Stomach (tissue), 9 donors: ENCODE data around the gene IGF1R. TPM values are rescaled to one million over a fixed set of nuclear protein-coding genes. Genes with fewer than 3 reads are reported as not detected.

Experiments
- DNase-seq, 2 donors: peaks; one replicate each; pipeline versions ENCODE4 v3.0.0 to v3.0.0-alpha.2; 2013 to 2019
- H3K27ac ChIP-seq, 5 donors: fragments of 200-600 bp in 4 of 5; sonication (generic) in 4 of 5; one replicate each; pipeline ENCODE4 v1.5.1; 2013 to 2019; ENCODE audit warnings: mild to moderate bottlenecking in 1 of 5, moderate library complexity in 1 of 5
- H3K27me3 ChIP-seq, 3 donors: fragments of 200-600 bp; sonication (generic); one replicate each; pipeline ENCODE4 v1.5.1; 2017 to 2019; ENCODE audit warnings: mixed run types in 1 of 3
- H3K36me3 ChIP-seq, 4 donors: fragments of 200-600 bp; sonication (generic); 1 replicate in 3 of 4; 2 replicates in 1 of 4; pipeline ENCODE4 v1.5.1; 2016 to 2019
- H3K4me1 ChIP-seq, 4 donors: fragments of 200-600 bp; sonication (generic); one replicate each; pipeline ENCODE4 v1.5.1; 2016 to 2019
- H3K4me3 ChIP-seq, 4 donors: fragments of 200-600 bp; sonication (generic) in 3 of 4; one replicate each; pipeline ENCODE4 v1.5.1; 2016 to 2019; ENCODE audit warnings: mild to moderate bottlenecking in 1 of 4
- H3K9me3 ChIP-seq, 4 donors: fragments of 200-600 bp; sonication (generic); one replicate each; pipeline ENCODE4 v1.5.1; 2016 to 2019
- CTCF ChIP-seq, 7 experiments: fragments of 450-650 bp in 4 of 7; fragments of 200-600 bp in 3 of 7; sonication (generic) in 3 of 7; IDR thresholded peaks; one replicate each; pipeline ENCODE4 v1.5.1; 2016 to 2019; ENCODE audit warnings: antibody characterized with exemption in 7 of 7, control low read depth in 2 of 7, mild to moderate bottlenecking in 1 of 7
- EP300 ChIP-seq: sonication (generic); formaldehyde crosslinking; IDR thresholded peaks from one replicate; pipeline ENCODE4 v1.6.1; 2017; ENCODE audit warnings: antibody characterized with exemption
- POLR2A ChIP-seq, 4 donors: fragments of 450-650 bp; IDR thresholded peaks; one replicate each; pipeline ENCODE4 v1.6.1; 2016; ENCODE audit warnings: antibody characterized with exemption in 4 of 4, control low read depth in 2 of 4, mild to moderate bottlenecking in 1 of 4, moderate library complexity in 1 of 4
- POLR2AphosphoS5 ChIP-seq, 3 donors: sonication (generic); formaldehyde crosslinking; IDR thresholded peaks; one replicate each; pipeline ENCODE4 v1.6.1; 2016; ENCODE audit warnings: antibody characterized with exemption in 3 of 3
- WGBS, 5 donors: extraction: QIAGEN DNeasy Blood & Tissue Kit in 3 of 5; methylation state at CpG; one replicate each; pipeline versions ENCODE4 v1.1.5 to v1.1.7; 2013 to 2018; 5-methylcytosine and 5-hydroxymethylcytosine counted together
- intact Hi-C: fragments of 100-400 bp; cut with DNase I; formaldehyde crosslinking; loops from one replicate; pipeline ENCODE4 v1.15.1; 2023; ENCODE audit warnings: low total_unique reads
- polyA plus RNA-seq, 3 donors: library from polyadenylated mRNA; stranded (reverse); fragments of 200-250 nt; gene quantifications; one replicate each; pipeline ENCODE4 v1.2.3, GENCODE V29; 2013
- total RNA-seq, 5 donors: library from RNA; depleted of rRNA; stranded (reverse); fragments of >200 nt; gene quantifications; one replicate each; pipeline versions ENCODE4 v1.1.0 to v1.2.3, GENCODE V29; 2014 to 2016
- donor health status: healthy with polysubstance abuse.
- donor health status: Bipolar disorder and iron deficiency.
- donor health status: healthy.

IGF1R gene
- total and polyA plus RNA-seq, 8 donors, result 2.3 to 131 (median 42.8) TPM

- DNase-seq, result no peak
- Histone ChIP-seq H3K4me3 (no peak overlapping the region), H3K9me3 (no peaks in the 10 kb centered on the region), H3K4me1 (peaks cover 22 to 46% (median 35%) of the 10 kb centered on the region in 4 donors), H3K36me3 (no peaks in the 10 kb centered on the region), H3K27me3 (no peaks in the 10 kb centered on the region), H3K27ac (no peak overlapping the region)
- TF ChIP-seq POLR2AphosphoS5 (IDR thresholded peaks at IDR 0.05) (no peak), EP300 (no peak), CTCF (IDR thresholded peaks at IDR 0.05) (no peak), POLR2A (IDR thresholded peaks at IDR 0.05) (no peak)
- intact Hi-C loops, result no loop called here
Measured at GRCh38 chr15:98863983-98864382, 215.6 kb downstream of the IGF1R start.

GRCh38 chr15:98865397-98866339 lies 217.3 kb downstream of the IGF1R start:
- no peaks in the 10 kb centered on the region for H3K36me3 ChIP-seq
- peak overlapping the region; percentile 42 to 49 (median 47) for H3K4me3 ChIP-seq
- H3K4me1 ChIP-seq, result peaks cover 6 to 29% (median 21%) of the 10 kb centered on the region in 4 donors
- intact Hi-C loops, result no loop called here
- H3K27me3 ChIP-seq, result no peaks in the 10 kb centered on the region
- peak; percentile 78 to 93 for DNase-seq
- H3K9me3 ChIP-seq, result no peaks in the 10 kb centered on the region
- H3K27ac ChIP-seq, result peak overlapping the region; percentile 57 to 85 (median 78)
- WGBS, 5 donors, result 42 to 58% (median 56%) methylated on average over 50 of the region's 50 CpGs
- TF ChIP-seq POLR2AphosphoS5 (IDR thresholded peaks at IDR 0.05) (peak in 2 of 3 donors; percentile 9 to 47), POLR2A (IDR thresholded peaks at IDR 0.05) (no peak)

GRCh38 chr15:98866511-98866910 lies 218.2 kb downstream of the IGF1R start:
- Histone ChIP-seq H3K4me1 (peaks cover 0 to 21% (median 13%) of the 10 kb centered on the region in 4 donors), H3K9me3 (no peaks in the 10 kb centered on the region), H3K4me3 (peak overlapping the region; percentile 42 to 49 (median 47)), H3K27ac (peak overlapping the region in 4 of 5 donors; percentile 70 to 85 (median 80)), H3K27me3 (no peaks in the 10 kb centered on the region), H3K36me3 (no peaks in the 10 kb centered on the region)
- TF ChIP-seq POLR2AphosphoS5 (IDR thresholded peaks at IDR 0.05), result no peak
- no peak for TF ChIP-seq POLR2A (IDR thresholded peaks at IDR 0.05)
- TF ChIP-seq CTCF (IDR thresholded peaks at IDR 0.05), result no peak
- TF ChIP-seq EP300, result no peak
- WGBS, 5 donors, result 33 to 45% (median 41%) methylated on average over 11 of the region's 11 CpGs
- DNase-seq, result peak in 1 of 2 donors; percentile 60
- intact Hi-C loops, result no loop called here

- Histone ChIP-seq H3K36me3 (no peaks in the 10 kb centered on the region), H3K9me3 (no peaks in the 10 kb centered on the region), H3K4me3 (no peak overlapping the region), H3K27me3 (no peaks in the 10 kb centered on the region), H3K4me1 (peaks cover 1 to 32% (median 17%) of the 10 kb centered on the region in 4 donors), H3K27ac (no peak overlapping the region)
- intact Hi-C loops, result no loop called here
- no peak for DNase-seq
- TF ChIP-seq POLR2A (IDR thresholded peaks at IDR 0.05) (no peak), CTCF (IDR thresholded peaks at IDR 0.05) (no peak), EP300 (no peak), POLR2AphosphoS5 (IDR thresholded peaks at IDR 0.05) (no peak)
- WGBS, 5 donors, result 75 to 88% (median 77%) methylated on average over 6 of the region's 6 CpGs
Measured at GRCh38 chr15:98868564-98868963, 220.2 kb downstream of the IGF1R start.
